H1 (cell line): ENCODE data around the gene ALK.

Experiments
- BRCA1 ChIP-seq: IDR thresholded peaks from 2 replicates; pipeline ENCODE4 v1.6.1; 2012; ENCODE audit warnings: low read depth, low read length, improper control_type of control experiment
- CTCF ChIP-seq, 3 experiments: IDR thresholded peaks; 1 replicate in 2 of 3; 2 replicates in 1 of 3; pipeline versions ENCODE4 v1.5.1 to v1.6.1; 2011; ENCODE audit warnings: low read length in 3 of 3, mild to moderate bottlenecking in 3 of 3, inconsistent platforms in 2 of 3, low read depth in 1 of 3, moderate library complexity in 1 of 3; ENCODE audit not compliant: insufficient read depth in 1 of 3; ENCODE audit errors: control extremely low read depth in 1 of 3
- EP300 ChIP-seq, 2 experiments: IDR thresholded peaks; 1 replicate in 1 of 2; 2 replicates in 1 of 2; pipeline ENCODE4 v1.6.1; 2011 to 2012; ENCODE audit warnings: low read depth in 2 of 2, low read length in 2 of 2, mild to moderate bottlenecking in 2 of 2, borderline replicate concordance in 1 of 2, inconsistent platforms in 1 of 2, moderate library complexity in 1 of 2
- HDAC2 ChIP-seq, 2 experiments: fragments of 300-600 bp in 1 of 2; sonication (generic) in 1 of 2; IDR thresholded peaks; 2 replicates each; pipeline ENCODE4 v1.6.1; 2011 to 2012; ENCODE audit warnings: low read depth in 2 of 2, low read length in 2 of 2, mild to moderate bottlenecking in 2 of 2, moderate library complexity in 2 of 2, borderline replicate concordance in 1 of 2, inconsistent platforms in 1 of 2
- HDAC6 ChIP-seq: IDR thresholded peaks from one replicate; pipeline ENCODE4 v1.7.1; 2012; ENCODE audit warnings: low read depth, mild to moderate bottlenecking, inconsistent platforms, low read length, moderate library complexity
- KDM1A ChIP-seq: fragments of 200-600, 300-600 bp; sonication (generic); IDR thresholded peaks from 2 replicates; pipeline ENCODE4 v1.7.1; 2016; ENCODE audit warnings: mild to moderate bottlenecking, low read length, borderline replicate concordance
- POLR2A ChIP-seq, 2 experiments: IDR thresholded peaks; 1 replicate in 1 of 2; 2 replicates in 1 of 2; pipeline ENCODE4 v1.6.1; 2011; ENCODE audit warnings: low read depth in 2 of 2, low read length in 2 of 2, mild to moderate bottlenecking in 2 of 2; ENCODE audit errors: control extremely low read depth in 1 of 2
- RFX5 ChIP-seq: IDR thresholded peaks from 2 replicates; pipeline ENCODE4 v1.6.1; 2011; ENCODE audit warnings: low read depth, low read length, improper control_type of control experiment, borderline replicate concordance
- RXRA ChIP-seq: IDR thresholded peaks from 2 replicates; pipeline ENCODE4 v1.6.1; 2011; ENCODE audit warnings: low read depth, mild to moderate bottlenecking, low read length, moderate library complexity; ENCODE audit not compliant: insufficient read depth
- TAF7 ChIP-seq: optimal IDR thresholded peaks from 2 replicates; pipeline ENCODE3; 2011; ENCODE audit warnings: low read depth, mild to moderate bottlenecking, inconsistent platforms, low read length, moderate library complexity, borderline replicate concordance
- TBP ChIP-seq: IDR thresholded peaks from 2 replicates; pipeline ENCODE4 v1.6.1; 2011; ENCODE audit warnings: low read depth, low read length, improper control_type of control experiment
- TCF12 ChIP-seq: IDR thresholded peaks from 2 replicates; pipeline ENCODE4 v1.6.1; 2011; ENCODE audit warnings: low read depth, mild to moderate bottlenecking, low read length
- USF2 ChIP-seq: IDR thresholded peaks from 2 replicates; pipeline ENCODE4 v1.6.1; 2011; ENCODE audit warnings: low read length, improper control_type of control experiment
- ZNF274 ChIP-seq: IDR thresholded peaks from 2 replicates; pipeline ENCODE4 v1.7.0; 2012; ENCODE audit warnings: low read length, borderline replicate concordance; ENCODE audit errors: extremely low read depth

- TF ChIP-seq CTCF (IDR thresholded peaks at IDR 0.05; ENCODE audit: control extremely low read depth in 1 of 3, insufficient read depth in 1 of 3, low read depth in 1 of 3, low read length in 3 of 3) (no peak), EP300 (IDR thresholded peaks at IDR 0.05; ENCODE audit: borderline replicate concordance in 1 of 2, low read depth in 2 of 2, low read length in 2 of 2) (no peak), TAF7 (no peak), USF2 (no peak), TBP (no peak), KDM1A (no peak), POLR2A (IDR thresholded peaks at IDR 0.05; ENCODE audit: control extremely low read depth in 1 of 2, low read depth in 2 of 2, low read length in 2 of 2) (no peak), RFX5 (no peak), BRCA1 (no peak), HDAC6 (no peak), RXRA (no peak), ZNF274 (no peak), HDAC2 (IDR thresholded peaks at IDR 0.05; ENCODE audit: borderline replicate concordance in 1 of 2, low read depth in 2 of 2, low read length in 2 of 2) (no peak), TCF12 (no peak)
Measured at GRCh38 chr2:29273004-29273684, 648.2 kb downstream of the ALK start.
